Inflammatory macrophage (primary cell): ENCODE data around the gene UNC119.
"Not testable (repeated sequence)": the region's sequence is repeated elsewhere in the genome, so short reads cannot be mapped to it uniquely, and the experiment has no call there.

ENCODE experiments used
- DNase-seq, 2 donors: peaks; one replicate each; pipeline ENCODE4 v3.0.0-alpha.2; 2020 to 2022

UNC119 gene

GRCh38 chr17:28541439-28541838 is 11.0 kb downstream of the UNC119 start:
- DNase-seq, result no peak

DNA sequence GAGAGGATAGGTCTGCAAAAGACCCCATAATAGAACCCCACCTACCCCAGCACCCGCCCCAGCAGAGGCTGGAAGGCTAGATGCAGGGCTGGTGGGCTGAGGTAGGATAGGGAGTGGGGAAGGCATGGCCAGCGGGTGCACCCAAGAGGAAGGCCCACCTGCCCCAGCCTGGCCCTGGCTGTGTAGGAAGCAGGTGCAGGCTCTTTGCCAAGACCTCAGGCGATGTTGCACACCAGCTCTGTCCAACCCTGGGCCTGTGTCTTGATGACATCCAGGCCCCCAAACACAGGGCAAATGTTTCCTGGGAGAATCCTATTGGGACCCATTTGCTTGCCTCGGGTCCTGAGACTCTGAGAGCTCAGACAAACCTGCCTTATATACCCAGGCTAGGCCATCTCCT is 12.2 kb downstream of the UNC119 start:
- no peak for DNase-seq

DNA sequence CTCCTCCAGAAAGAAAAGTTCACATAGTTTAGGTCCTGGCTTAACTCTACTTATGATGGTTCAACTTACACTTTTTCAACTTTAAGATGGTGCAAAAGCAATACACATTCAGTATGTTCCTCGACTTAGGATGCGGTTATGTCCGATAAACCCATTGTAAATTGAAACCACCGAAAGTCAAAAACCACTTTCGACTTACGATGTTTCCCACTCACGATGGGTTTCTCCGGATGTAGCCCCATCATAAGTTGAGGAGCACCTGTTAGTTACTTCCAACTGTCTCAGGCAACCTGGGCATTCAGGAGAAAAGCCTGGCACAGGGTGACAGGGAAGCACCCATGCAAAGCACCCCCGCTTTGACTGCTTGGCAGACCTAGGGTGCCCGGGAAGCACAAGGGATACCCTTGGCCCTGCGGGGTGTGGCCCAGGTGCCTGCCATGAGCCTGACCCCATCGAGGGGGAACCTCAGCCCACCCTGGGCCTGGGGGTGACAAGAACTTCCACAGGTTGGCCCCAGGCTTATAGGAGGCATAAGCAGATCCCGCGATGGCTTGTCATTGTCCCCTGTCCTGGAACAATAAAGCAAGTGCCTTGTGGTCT is 14.0 kb downstream of the UNC119 start:
- no peak for DNase-seq

DNA sequence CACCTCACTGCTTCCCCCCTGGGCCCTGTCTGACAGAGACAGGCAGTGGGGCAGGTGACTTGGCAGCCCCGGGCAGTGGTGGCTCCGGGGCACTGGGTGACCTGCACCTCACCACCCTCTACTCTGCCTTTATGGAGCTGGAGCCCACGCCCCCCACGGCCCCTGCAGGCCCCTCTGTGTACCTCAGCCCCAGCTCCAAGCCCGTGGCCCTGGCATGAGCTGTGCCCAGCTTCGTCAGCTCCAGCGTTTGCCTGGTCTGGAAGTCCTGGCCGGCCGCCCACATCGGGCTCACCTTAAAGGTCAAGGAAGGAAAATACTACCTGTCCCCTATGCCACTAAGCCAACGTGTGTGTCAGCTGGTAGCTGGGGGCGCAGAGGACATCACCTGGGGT is 15.2 kb downstream of the UNC119 start:
- no peak for DNase-seq

GRCh38 chr17:28536532-28537218 is 15.7 kb downstream of the UNC119 start:
- DNase-seq, result no peak

DNA sequence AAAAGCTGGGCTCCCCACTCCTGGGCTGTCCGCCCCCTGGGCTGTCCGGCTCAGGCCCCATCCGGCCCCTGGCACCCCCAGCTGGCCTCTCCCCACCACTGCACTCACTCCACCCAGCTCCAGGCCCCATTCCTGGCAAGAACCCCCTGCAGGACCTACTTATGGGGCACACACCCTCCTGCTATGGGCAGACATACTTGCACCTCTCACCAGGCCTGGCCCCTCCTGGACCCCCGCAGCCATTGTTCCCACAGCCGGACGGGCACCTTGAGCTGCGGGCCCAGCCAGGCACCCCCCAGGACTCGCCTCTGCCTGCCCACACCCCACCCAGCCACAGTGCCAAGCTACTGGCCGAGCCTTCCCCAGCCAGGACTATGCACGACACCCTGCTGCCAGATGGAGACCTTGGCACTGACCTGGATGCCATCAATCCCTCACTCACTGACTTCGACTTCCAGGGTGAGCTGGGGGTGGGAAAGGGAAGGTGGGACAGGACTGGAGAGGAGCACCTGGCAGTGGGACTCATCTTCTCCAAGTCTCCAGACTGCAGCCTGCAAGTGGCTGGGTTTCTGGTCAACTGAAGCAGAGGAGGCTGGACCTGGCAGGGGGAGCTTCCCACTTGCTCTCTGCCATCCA is 17.6 kb downstream of the UNC119 start:
- no peak for DNase-seq

- no peak for DNase-seq
Observed at GRCh38 chr17:28533091-28533807, 19.2 kb downstream of the UNC119 start.

DNA sequence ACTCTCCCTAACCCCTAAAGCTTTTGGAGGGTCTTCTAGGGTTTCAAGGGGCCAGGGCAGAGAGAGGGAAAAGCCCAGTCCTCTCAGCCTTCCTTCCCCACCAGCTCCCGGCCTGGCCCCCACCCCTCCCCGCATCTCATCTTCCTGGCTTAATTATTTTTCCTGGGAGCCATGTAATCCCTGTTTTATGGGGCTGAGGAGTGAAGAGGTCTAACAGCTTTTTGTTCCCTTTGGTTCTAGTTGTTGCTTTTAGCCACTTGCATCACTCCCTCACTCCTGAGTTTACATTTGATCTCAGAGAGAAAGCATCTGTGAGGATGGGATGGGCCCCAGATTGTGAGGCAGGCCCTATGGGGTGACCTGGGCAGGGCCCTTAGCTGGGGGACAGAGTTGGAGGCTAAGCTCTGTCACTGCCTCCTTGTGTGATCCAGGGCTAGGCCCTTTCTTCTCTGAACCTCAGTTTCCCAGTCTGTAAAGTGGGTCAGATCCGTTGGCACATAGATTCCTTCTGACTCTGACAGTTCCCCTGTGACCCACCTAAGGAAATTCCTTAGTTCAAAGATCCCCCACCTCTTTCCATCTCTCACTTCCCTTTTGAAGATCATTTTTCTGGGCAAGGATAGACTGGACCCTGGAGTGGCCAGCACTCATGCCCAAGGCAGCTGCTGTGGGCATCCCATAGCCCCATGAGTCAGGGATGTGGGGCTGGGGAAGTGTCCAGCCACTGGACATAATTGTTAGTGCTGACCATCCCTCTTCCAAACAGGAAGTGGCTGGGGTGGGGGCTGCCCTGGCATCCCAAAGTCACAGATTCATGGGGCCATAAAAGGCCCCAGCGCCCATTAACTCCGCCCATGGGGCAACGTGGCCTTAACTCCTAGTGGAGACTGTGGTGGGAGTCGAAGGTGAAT is 20.1 kb downstream of the UNC119 start:
- no peak for DNase-seq

GRCh38 chr17:28530926-28531325 is 21.5 kb downstream of the UNC119 start:
- no peak for DNase-seq

GRCh38 chr17:28530250-28530649 is 22.2 kb downstream of the UNC119 start:
- DNase-seq, result no peak

DNA sequence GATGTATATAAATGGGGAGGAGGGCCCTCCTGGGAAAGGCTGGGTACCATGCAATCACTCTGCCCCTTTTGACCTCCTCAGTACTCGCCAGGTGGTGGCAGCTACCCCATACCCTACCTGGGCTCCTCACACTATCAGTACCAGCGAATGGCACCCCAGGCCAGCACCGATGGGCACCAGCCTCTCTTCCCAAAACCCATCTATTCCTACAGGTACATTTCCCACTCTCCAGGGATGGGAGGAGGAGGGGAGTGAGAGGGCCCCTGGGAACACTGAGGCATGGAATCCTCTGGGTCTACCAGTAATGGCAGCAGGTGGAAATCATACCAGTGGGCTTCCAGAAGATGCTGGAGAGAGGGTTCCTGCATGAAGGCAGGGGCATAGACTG is 23.4 kb downstream of the UNC119 start:
- no peak for DNase-seq

DNA sequence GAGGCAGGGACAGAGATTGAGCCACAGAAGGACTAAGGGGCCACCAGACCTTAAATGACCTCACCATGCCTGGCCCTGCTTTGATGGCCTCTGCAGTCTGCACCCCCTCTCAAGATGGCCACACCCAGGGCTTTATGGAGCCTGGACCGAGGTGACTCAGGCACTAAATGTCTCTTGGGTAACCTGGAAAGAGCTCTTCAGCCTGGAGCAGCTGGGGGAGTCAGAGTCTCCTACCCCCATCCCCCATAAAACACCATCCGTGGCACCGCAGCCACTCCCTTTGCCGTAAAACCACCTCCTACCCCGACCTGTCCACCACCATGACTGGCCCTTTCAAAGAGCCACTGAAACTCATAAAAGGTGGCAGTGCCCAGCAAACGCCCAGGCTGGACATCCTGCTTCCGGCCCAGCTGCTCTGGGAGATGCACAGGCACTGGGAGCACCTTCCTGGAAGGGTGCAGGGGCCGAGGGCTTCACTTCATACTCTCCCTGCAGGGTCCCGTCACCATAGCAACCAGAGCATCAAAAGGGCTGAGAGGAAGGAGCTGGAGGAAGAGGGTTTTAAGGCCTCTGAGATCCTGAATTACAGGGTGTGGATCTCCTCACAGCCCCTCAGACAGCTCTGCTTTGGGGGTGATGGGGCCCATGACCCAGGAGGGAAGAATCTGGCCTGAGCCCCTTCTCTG is 24.0 kb downstream of the UNC119 start:
- no peak for DNase-seq

GRCh38 chr17:28527859-28528258 is 24.6 kb downstream of the UNC119 start:
- DNase-seq, result no peak

- DNase-seq, result no peak
Observed at GRCh38 chr17:28527181-28527681, 25.2 kb downstream of the UNC119 start.

DNA sequence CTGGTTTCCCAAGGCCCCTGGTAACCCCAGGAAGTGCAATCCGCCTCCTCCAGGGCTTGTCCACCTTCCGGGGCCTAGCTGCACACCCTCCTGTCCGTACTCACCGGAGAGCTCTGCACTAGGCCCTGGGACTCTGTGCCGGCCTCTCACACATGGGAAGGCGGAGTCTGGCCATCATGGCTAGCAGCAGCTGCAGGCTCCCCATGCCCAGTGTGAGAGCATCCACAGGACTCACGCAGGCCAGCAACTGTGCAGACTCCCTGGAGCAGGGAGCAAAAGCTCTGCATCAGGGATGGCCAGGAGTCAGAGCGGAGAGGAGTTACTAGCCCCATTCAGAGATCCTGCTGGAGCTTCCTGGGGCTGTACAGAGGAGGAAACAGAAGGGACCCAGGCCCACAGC is 26.0 kb downstream of the UNC119 start:
- DNase-seq, result no peak

GRCh38 chr17:28524476-28525424 is 27.7 kb downstream of the UNC119 start:
- DNase-seq, result no peak

DNA sequence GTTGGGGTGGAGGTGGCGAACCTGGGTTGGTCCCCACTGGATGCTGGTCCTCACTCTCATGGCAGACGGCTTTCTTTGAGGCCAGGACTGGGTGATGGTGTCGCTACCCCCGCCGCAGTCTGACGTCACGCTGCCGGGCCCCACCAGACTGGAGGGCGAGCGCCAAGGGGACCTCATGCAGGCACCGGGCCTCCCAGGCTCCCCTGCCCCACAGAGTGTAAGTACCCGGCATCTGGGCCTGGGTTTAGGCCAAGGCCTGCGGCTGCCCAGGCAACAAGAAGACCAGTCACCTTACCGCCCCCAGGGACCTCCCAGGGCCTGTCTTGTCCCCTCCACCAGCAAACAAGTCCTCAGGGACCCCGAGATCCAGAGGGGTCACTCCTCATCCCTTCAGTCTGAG is 28.5 kb downstream of the UNC119 start:
- no peak for DNase-seq

GRCh38 chr17:28523186-28523585 is 29.2 kb downstream of the UNC119 start:
- DNase-seq, result no peak

GRCh38 chr17:28522281-28522680 is 30.1 kb downstream of the UNC119 start:
- DNase-seq, result not testable (repeated sequence)

- DNase-seq, result no peak
Observed at GRCh38 chr17:28521311-28522085, 30.9 kb downstream of the UNC119 start.
